ENCODE measurements around the gene EFCAB11. TPM values are rescaled to one million over a fixed set of nuclear protein-coding genes. Genes with fewer than 3 reads are reported as not detected.

EFCAB11 gene
- total RNA-seq (2022; extraction: Qiagen RNA extraction): 12.1 to 13.6 TPM (median 13.0 TPM) in 5 replicates

GRCh38 chr14:89954070-89955021 is at the start of gene EFCAB11:
TSS of gene EFCAB11 (minus strand) at chr14:89954730. CDS start at chr14:89954660, 70 bp downstream.

DNA sequence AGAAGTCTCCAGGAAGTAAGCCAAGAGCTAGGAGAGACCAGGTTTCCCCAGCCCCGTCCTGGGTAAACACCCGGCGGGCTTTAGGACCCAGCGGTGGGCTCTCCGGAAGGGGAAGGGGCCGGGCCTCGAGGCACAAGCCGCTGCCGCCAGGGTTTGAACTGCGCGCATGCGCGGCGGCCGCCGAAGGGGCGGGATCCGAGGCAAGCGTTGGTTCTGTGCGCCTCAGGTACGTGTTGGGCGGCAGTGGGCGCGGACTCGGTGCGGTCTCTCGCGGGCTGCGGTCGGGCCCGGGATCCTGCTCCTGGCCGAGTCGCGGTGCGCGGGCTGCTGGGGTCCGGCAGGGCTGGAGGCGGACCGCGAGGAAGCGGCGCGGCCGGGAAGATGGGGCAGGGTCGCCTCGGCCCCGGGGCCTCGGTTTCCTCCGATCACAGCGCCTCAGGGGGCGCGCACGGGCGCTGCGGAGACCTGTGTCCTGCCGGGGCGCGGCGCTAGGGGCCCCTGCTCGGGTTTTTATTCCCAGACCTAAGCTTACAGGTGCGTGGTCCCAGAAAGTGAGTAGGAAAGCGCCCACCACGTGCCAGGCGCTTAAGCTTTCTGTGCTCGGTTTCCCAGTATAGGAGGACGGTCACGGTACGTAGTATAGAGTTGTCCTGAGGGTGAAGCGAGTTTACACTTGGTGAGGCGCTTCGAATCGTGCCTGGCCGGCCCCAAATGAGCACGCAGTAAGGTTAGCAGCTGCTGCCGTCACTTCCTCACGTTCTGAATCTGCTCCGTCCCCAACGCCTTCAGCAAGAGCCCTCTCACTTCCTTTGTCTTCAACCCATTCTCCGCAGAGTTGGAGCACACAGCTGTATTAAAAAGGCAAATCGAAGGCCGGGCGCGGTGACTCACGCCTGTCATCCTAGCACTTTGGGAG is 1.5 kb upstream of the EFCAB11 start, which contains the start of gene TDP1:
Gene TDP1, plus strand, starts transcription at position 183 of the 916 bp plus-strand sequence. CDS start 7,188 bp downstream, outside the sequence.

Other genes starting within 250 kb of the EFCAB11 start
- gene TDP1, start 1.2 kb upstream of the EFCAB11 start, total RNA-seq (2022; extraction: Qiagen RNA extraction): 11.0 to 16.7 TPM (median 14.2 TPM) in 5 replicates
- 0.03 to 0.17 TPM (median 0.14 TPM) in 5 replicates for gene KCNK13, start 107.3 kb upstream of the EFCAB11 start, total RNA-seq (2022; extraction: Qiagen RNA extraction)

Measured in A549 treated with CORT108297 at 1 μM for 4 hours (cell line).